Measurements from ENCODE around the gene CD9.
"Not testable (repeated sequence)": the region's sequence is repeated elsewhere in the genome, so short reads cannot be mapped to it uniquely, and the experiment has no call there.

DNA sequence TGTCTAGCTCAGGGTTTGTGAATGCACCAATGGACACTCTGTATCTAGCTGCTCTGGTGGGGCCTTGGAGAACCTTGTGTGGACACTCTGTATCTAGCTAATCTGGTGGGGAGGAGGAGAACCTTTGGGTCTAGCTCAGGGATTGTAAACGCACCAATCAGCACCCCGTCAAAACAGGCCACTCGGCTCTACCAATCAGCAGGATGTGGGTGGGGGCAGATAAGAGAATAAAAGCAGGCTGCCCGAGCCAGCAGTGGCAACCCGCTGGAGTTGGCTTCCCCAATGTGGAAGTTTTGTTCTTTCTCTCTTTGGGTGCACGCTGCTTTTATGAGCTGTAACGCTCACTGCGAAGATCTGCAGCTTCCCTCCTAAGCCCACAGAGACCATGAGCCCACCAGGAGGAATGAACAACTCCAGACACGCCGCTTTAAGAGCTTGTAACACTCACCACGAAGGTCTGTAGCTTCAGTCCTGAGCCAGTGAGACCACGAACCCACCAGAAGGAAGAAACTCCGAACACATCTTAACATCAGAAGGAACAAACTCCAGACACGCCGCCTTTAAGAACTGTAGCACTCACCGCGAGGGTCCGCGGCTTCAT lies 40.1 kb upstream of the CD9 start:
- TF ChIP-seq, protein P1, sequence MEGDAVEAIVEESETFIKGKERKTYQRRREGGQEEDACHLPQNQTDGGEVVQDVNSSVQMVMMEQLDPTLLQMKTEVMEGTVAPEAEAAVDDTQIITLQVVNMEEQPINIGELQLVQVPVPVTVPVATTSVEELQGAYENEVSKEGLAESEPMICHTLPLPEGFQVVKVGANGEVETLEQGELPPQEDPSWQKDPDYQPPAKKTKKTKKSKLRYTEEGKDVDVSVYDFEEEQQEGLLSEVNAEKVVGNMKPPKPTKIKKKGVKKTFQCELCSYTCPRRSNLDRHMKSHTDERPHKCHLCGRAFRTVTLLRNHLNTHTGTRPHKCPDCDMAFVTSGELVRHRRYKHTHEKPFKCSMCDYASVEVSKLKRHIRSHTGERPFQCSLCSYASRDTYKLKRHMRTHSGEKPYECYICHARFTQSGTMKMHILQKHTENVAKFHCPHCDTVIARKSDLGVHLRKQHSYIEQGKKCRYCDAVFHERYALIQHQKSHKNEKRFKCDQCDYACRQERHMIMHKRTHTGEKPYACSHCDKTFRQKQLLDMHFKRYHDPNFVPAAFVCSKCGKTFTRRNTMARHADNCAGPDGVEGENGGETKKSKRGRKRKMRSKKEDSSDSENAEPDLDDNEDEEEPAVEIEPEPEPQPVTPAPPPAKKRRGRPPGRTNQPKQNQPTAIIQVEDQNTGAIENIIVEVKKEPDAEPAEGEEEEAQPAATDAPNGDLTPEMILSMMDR (IDR thresholded peaks at IDR 0.05; ENCODE audit: insufficient read depth, low read length) = not testable (repeated sequence)
- TF ChIP-seq, protein P2, sequence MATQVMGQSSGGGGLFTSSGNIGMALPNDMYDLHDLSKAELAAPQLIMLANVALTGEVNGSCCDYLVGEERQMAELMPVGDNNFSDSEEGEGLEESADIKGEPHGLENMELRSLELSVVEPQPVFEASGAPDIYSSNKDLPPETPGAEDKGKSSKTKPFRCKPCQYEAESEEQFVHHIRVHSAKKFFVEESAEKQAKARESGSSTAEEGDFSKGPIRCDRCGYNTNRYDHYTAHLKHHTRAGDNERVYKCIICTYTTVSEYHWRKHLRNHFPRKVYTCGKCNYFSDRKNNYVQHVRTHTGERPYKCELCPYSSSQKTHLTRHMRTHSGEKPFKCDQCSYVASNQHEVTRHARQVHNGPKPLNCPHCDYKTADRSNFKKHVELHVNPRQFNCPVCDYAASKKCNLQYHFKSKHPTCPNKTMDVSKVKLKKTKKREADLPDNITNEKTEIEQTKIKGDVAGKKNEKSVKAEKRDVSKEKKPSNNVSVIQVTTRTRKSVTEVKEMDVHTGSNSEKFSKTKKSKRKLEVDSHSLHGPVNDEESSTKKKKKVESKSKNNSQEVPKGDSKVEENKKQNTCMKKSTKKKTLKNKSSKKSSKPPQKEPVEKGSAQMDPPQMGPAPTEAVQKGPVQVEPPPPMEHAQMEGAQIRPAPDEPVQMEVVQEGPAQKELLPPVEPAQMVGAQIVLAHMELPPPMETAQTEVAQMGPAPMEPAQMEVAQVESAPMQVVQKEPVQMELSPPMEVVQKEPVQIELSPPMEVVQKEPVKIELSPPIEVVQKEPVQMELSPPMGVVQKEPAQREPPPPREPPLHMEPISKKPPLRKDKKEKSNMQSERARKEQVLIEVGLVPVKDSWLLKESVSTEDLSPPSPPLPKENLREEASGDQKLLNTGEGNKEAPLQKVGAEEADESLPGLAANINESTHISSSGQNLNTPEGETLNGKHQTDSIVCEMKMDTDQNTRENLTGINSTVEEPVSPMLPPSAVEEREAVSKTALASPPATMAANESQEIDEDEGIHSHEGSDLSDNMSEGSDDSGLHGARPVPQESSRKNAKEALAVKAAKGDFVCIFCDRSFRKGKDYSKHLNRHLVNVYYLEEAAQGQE (IDR thresholded peaks at IDR 0.05; ENCODE audit: insufficient replicate concordance, low read depth) = not testable (repeated sequence)
- TF ChIP-seq POLR2AphosphoS5, GABPA (IDR thresholded peaks at IDR 0.05; ENCODE audit: low read depth): not testable (repeated sequence)

Measured in HL-60 (cell line).